GM18520 (cell line): ENCODE data around the gene EIF2S2.

ENCODE experiments used
- ATAC-seq: cut with Tn5 transposase; IDR thresholded peaks from one replicate; pipeline ENCODE4 v1.9.1; 2021; ENCODE audit not compliant: unreplicated experiment

The EIF2S2 gene

GRCh38 chr20:34065260-34065659 is 46.8 kb downstream of the EIF2S2 start:
- ATAC-seq = no peak

- ATAC-seq = no peak
Measured at GRCh38 chr20:34064286-34064685, 47.8 kb downstream of the EIF2S2 start.

GRCh38 chr20:34062570-34063482 is 49.2 kb downstream of the EIF2S2 start:
- ATAC-seq = no peak

GRCh38 chr20:34061695-34062094 is 50.3 kb downstream of the EIF2S2 start:
- ATAC-seq = no peak

- ATAC-seq = no peak
Measured at GRCh38 chr20:34060970-34061369, 51.1 kb downstream of the EIF2S2 start.

- no peak for ATAC-seq
Measured at GRCh38 chr20:34058831-34059230, 53.2 kb downstream of the EIF2S2 start.

- ATAC-seq = no peak
Measured at GRCh38 chr20:34055290-34055689, 56.8 kb downstream of the EIF2S2 start.

GRCh38 chr20:34052414-34052813 is 59.6 kb downstream of the EIF2S2 start:
- ATAC-seq = no peak

- no peak for ATAC-seq
Measured at GRCh38 chr20:34049897-34050695, 61.9 kb downstream of the EIF2S2 start.

- ATAC-seq = no peak
Measured at GRCh38 chr20:34049389-34049788, 62.7 kb downstream of the EIF2S2 start.

- no peak for ATAC-seq
Measured at GRCh38 chr20:34047917-34048316, 64.1 kb downstream of the EIF2S2 start.

- no peak for ATAC-seq
Measured at GRCh38 chr20:34047010-34047687, 64.9 kb downstream of the EIF2S2 start.

GRCh38 chr20:34045930-34046725 is 65.9 kb downstream of the EIF2S2 start:
- ATAC-seq = no peak

GRCh38 chr20:34045294-34045693 is 66.7 kb downstream of the EIF2S2 start:
- no peak for ATAC-seq

GRCh38 chr20:34043025-34043424 is 69.0 kb downstream of the EIF2S2 start:
- no peak for ATAC-seq

- ATAC-seq = no peak
Measured at GRCh38 chr20:34042262-34042661, 69.8 kb downstream of the EIF2S2 start.

- no peak for ATAC-seq
Measured at GRCh38 chr20:34041226-34041625, 70.8 kb downstream of the EIF2S2 start.

GRCh38 chr20:34040300-34040995 is 71.6 kb downstream of the EIF2S2 start:
- ATAC-seq = no peak
